ENCODE measurements around the gene MICOS13. TPM values are rescaled to one million over a fixed set of nuclear protein-coding genes. Genes with fewer than 3 reads are reported as not detected.

Gene MICOS13
- total RNA-seq, 2 donors from 2014 or later, result 16.9 to 43.7 TPM

- ATAC-seq (ENCODE audit: insufficient number of reproducible peaks, low FRiP score, low read depth), result no peak
Measured at GRCh38 chr19:5711713-5712161, 31.4 kb upstream of the MICOS13 start.

DNA sequence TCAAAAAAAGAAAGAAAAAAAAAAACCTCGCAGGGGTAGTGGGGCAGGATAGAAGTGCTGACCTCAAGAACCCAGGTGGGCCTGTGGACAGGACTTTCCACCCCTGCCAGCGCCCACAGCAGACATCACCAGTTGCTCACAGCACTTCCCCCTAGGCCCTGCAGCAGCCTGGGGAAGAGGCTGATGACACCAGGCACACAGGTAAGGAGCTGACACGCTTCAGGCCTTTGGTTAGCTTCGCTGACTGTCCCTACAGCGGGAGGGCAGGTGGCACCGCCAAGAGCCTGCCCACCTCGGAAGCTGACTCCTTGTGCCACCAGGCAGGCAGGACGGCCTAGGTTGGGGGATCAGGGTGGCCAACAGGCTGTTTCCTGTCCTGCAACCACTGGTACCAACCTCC, 30.7 kb upstream of the MICOS13 start:
- Histone ChIP-seq H3K27ac (no peak overlapping the region), H3K36me3 (peaks cover 48% of the 10 kb centered on the region), H3K4me3 (no peak overlapping the region), H3K4me1 (ENCODE audit: control insufficient read depth in 1 of 2, low read depth in 2 of 2) (no peaks in the 10 kb centered on the region), H3K9me3 (no peaks in the 10 kb centered on the region), H3K27me3 (replicated peaks; ENCODE audit: insufficient read depth) (no peaks in the 10 kb centered on the region)
- ATAC-seq (ENCODE audit: insufficient number of reproducible peaks, low FRiP score, low read depth), result no peak
- DNase-seq (ENCODE audit: low spot score), result no peak
- TF ChIP-seq CTCF (IDR thresholded peaks at IDR 0.05), result no peak

More at GRCh38 chr19:5711713-5712161, 31.4 kb upstream of the MICOS13 start:
- Histone ChIP-seq H3K4me1 (ENCODE audit: control insufficient read depth in 1 of 2, low read depth in 2 of 2) (no peaks in the 10 kb centered on the region), H3K4me3 (no peak overlapping the region), H3K27me3 (replicated peaks; ENCODE audit: insufficient read depth) (no peaks in the 10 kb centered on the region), H3K9me3 (no peaks in the 10 kb centered on the region), H3K27ac (no peak overlapping the region), H3K36me3 (peaks cover 42% of the 10 kb centered on the region)
- DNase-seq (ENCODE audit: low spot score), result no peak
- TF ChIP-seq CTCF (IDR thresholded peaks at IDR 0.05), result no peak

DNA sequence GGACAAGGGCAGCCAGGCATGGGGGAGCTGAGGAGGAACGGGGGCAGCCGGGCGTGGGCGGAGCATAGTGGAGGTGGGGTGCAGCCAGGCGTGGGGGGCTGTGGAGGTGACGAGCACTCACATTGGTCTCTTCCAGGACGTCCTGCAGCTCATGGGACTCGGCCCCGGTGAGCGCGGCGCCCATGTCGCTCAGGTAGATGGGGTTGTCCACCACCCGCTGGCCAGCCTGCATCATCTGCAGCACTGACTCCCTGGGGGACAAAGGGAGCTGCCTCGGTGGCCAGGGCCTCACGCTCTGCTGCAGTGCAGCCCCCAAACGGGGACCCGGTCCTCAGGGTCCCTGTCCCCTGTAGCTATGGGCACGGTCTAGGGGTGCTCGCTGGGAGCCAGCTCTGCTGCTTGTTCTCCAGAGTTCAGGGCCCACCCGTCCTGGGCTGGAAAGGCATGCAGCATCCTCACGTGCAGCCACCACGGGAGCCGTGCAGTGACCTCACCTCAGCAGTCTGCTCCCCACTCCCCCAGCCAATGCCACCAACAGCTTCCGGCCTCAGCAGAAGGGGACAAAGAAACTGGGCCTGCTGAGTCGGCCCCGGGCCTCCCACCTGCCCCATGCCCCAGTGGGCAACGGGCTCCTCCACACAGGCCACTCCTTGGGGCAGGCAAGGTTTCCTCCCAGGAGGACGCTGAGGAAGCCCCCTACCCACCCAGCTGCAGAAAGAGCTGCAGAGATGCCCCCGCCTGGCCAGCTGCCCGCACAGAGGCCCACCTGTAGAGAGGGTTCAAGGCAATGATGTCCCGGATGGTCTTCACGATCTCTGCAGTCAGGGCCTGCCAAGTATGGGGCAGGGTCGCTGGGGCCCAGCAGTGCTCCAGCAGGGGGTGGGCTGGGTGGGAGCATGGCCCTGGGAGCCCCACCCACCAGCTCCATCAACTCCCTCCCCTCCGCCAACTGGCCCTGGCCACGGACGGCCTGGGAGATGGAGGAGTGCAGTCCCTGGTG, 27.6 kb upstream of the MICOS13 start:
- Histone ChIP-seq H3K4me3 (no peak overlapping the region), H3K27me3 (replicated peaks; ENCODE audit: insufficient read depth) (no peaks in the 10 kb centered on the region), H3K27ac (no peak overlapping the region), H3K36me3 (peaks cover 62% of the 10 kb centered on the region), H3K4me1 (ENCODE audit: control insufficient read depth in 1 of 2, low read depth in 2 of 2) (no peaks in the 10 kb centered on the region), H3K9me3 (no peaks in the 10 kb centered on the region)
- TF ChIP-seq CTCF (IDR thresholded peaks at IDR 0.05), result no peak
- ATAC-seq (ENCODE audit: insufficient number of reproducible peaks, low FRiP score, low read depth) (no peak), DNase-seq (ENCODE audit: low spot score) (no peak)

GRCh38 chr19:5706876-5707573, 26.7 kb upstream of the MICOS13 start:
- H3K27me3 ChIP-seq (replicated peaks; ENCODE audit: insufficient read depth), result no peaks in the 10 kb centered on the region
- H3K4me3 ChIP-seq, result no peak overlapping the region
- no peaks in the 10 kb centered on the region for H3K9me3 ChIP-seq
- peaks cover 55% of the 10 kb centered on the region for H3K36me3 ChIP-seq
- no peak for TF ChIP-seq CTCF (IDR thresholded peaks at IDR 0.05)
- no peak overlapping the region for H3K27ac ChIP-seq
- DNase-seq (ENCODE audit: low spot score) (no peak), ATAC-seq (ENCODE audit: insufficient number of reproducible peaks, low FRiP score, low read depth) (no peak)
- no peaks in the 10 kb centered on the region for H3K4me1 ChIP-seq (ENCODE audit: control insufficient read depth in 1 of 2, low read depth in 2 of 2)

DNA sequence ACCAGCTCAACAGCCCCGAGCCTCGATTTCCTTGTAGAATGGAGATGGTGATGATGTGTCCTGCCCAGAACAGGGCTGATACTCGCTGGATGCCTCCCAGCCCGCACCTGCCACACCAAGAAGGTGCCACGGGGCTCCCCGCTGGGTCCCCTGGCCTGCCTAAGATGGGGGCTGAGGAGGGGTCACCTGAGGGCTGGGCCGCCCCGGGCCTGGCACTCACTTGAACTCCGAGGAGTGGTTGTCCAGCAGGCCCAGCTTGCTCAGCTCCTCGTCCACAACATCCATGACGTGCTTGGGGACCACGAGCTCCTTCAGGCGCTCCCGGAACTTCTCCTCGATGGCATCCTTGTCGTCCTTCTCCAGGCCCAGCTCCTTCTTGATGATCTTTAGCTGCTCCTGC, 25.2 kb upstream of the MICOS13 start:
- Histone ChIP-seq H3K9me3 (no peaks in the 10 kb centered on the region), H3K36me3 (peaks cover 41% of the 10 kb centered on the region), H3K27ac (no peak overlapping the region), H3K4me3 (no peak overlapping the region), H3K27me3 (replicated peaks; ENCODE audit: insufficient read depth) (no peaks in the 10 kb centered on the region), H3K4me1 (ENCODE audit: control insufficient read depth in 1 of 2, low read depth in 2 of 2) (no peaks in the 10 kb centered on the region)
- TF ChIP-seq CTCF (IDR thresholded peaks at IDR 0.05), result no peak
- ATAC-seq (ENCODE audit: insufficient number of reproducible peaks, low FRiP score, low read depth) (no peak), DNase-seq (ENCODE audit: low spot score) (no peak)
